Hematopoietic multipotent progenitor cell treated with erythropoietin and hydrocortisone succinate and interleukin-3 and kit ligand, for 4 days (in vitro differentiated cells): ENCODE data around the gene LMOD2.

ENCODE experiments used
- DNase-seq: peaks from one replicate; pipeline ENCODE4 v3.0.0-alpha.2; 2015

LMOD2 gene

GRCh38 chr7:123640583-123640982 lies 15.1 kb upstream of the LMOD2 start:
- no peak for DNase-seq

DNA sequence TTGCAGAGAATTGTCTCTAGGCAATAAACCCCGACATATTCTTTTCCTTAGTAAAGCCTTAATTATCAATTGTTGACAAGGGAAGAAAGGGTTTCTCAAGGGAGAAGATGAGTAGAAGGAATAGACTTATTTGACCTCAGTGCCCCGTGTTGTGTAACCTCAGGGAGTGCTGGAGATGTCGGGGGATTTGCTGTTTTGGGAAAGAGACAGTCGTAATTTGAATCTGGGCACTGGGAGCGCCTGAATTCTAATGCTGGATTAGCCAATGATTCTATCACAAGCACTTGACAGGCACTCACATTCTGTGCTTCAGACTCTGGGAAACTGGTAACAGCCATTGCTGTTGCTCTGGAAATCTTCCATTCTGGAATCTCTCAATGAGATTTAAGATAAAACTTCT lies 13.8 kb upstream of the LMOD2 start:
- DNase-seq: no peak

DNA sequence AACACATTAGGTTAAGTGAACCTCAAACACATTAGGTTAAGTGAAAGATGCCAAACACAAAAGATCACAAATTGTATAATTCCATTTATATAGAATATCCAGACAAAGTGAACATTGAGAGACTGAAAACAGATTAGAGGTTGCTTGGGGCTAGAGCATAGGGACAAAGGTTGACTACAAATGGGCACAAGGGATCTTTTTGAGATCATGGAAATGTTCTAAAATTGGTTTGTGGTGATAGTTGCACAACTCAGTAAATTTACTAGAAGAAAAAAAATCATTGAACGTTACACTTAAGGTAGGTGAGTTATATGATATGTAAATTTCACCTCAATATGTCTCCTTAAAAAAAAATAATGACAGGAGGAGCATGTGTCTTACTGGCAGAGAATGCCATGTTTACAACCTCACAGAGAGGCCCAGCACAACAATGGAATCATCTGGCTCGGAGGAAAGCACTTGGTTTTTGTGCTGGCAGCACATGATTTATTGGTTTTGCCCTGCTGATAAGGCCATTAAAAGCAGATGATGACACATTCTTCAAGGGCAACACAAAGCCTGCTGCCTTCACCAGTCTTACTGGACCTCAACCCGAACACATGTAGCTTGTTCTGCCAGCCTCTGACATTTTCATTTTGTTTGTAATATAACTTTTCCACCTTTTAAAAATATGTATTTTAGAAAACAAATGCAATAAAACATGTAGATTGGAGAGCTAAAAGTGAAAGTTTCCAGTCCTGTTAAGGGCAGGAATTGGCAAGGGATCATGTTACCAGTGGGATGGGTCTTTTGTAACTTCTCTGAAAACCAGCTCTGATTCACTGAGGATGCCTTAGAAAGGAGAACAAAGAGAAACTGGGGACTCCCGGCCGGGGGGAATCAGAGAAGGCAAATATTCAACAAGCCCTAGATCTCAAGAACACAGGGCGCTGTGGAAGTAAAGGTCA lies 11.9 kb upstream of the LMOD2 start:
- DNase-seq: no peak

- no peak for DNase-seq
Measured at GRCh38 chr7:123645516-123645915, 10.2 kb upstream of the LMOD2 start.

- no peak for DNase-seq
Measured at GRCh38 chr7:123647106-123647730, 8.4 kb upstream of the LMOD2 start.

DNA sequence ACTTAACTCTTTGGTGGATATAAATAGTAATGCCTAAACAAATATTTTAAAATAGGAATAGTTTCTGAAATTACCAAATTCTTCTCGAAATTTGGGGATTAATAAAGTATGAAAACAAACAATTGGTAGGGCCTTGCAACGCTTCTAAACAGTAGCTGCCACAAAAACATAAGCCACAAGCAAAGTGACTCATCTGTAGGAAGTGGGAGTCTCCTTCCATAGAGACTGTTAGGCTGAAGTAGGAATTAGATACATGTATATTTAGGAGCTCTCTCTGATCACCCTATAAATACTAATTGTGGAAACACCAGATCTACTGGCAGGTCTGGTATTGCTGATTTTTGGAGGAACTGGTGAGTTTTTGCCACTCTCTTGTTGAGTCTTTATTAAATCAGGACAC lies 5.7 kb upstream of the LMOD2 start:
- DNase-seq: no peak

DNA sequence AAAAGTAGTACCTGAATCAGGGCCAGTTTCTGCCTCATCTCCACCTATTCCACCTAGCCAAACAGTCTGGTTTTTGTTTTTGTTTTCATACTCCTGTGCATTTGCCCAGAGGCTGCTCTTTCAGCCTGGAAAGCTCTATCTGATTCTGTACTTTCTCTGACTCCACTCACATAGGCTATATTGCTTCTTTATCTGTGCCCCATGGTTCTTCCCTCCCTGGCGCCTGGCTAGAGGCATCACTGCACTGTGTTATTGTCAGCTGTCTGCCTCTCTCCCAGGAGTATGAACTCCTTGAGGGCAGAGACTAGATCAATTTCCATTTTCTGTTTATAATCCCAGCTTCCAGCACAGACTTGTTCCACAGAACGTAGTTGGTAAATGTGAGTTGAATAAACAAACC lies 5.1 kb upstream of the LMOD2 start:
- DNase-seq: no peak

DNA sequence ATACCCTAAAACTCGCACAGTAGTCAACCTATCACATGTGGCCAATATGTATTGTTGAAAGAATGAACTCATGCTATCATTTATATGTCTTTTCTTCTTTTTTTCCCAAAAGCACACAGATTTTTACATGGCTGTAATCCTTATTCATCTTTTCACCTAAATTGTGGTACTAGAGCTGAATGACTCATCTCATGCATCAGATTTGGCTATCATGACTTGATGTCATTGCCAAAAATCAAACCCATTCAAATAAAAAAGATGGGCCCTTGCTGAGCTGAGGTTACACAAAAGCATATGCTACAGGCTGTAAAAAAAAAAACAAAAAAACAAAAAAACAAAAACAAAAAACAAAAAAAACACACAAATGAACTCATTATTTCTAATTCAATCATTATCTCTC lies 3.3 kb upstream of the LMOD2 start:
- DNase-seq: no peak

DNA sequence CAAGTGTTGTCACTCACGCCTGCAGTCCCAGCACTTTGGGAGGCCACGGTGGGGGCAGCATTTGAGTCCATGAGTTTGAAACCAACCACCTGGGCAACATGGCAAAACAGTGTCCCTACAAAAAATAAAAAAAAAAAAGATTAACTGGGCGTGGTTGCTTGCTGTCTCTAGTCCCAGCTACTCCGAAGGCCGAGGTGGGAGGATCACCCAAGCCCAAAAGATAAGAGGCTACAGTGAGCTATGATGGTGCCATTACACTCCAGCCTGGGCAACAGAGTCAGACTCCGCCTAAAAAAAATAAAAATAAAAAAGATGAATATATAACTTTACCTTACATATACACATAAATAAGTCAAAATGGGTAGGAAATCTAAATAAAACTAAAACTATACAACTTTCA lies 2.5 kb upstream of the LMOD2 start:
- no peak for DNase-seq

DNA sequence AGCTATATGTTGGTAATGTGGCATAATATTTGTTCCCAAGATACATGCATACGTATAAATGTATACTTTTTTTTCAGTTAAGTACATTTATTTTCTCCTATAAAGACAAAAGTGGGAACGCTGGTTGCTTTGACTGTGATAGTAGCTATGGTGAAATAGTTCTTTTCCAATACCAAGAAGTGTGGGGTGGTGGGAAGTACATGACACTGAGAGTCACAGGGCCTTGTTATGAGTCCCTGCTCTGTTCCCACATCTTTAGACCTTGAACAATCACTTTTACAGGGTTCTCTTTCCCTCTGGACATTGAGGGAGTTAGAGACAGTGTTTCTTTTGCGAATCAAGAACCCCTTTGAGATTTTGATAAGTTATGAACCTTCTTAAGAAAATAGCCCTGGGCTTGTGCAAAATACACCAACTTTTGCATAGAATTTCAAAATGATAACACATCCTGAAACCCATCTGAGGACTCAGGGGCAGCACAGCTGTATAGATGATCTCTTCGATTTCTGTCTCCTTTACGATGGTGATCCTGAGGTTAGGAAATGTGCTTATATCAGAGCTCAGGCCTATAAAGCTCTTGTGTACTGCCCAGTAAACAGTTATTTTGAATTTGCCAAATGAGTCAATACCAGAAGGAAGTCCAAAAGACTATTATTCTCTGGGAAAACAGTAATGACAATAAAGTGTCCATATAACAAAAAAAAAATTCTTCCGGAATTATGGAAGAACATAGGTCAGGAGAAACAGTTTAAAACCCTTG lies 1.1 kb downstream of the LMOD2 start:
- no peak for DNase-seq

- DNase-seq: no peak
Measured at GRCh38 chr7:123657304-123657685, 1.6 kb downstream of the LMOD2 start.

- no peak for DNase-seq
Measured at GRCh38 chr7:123658023-123658422, 2.4 kb downstream of the LMOD2 start.

DNA sequence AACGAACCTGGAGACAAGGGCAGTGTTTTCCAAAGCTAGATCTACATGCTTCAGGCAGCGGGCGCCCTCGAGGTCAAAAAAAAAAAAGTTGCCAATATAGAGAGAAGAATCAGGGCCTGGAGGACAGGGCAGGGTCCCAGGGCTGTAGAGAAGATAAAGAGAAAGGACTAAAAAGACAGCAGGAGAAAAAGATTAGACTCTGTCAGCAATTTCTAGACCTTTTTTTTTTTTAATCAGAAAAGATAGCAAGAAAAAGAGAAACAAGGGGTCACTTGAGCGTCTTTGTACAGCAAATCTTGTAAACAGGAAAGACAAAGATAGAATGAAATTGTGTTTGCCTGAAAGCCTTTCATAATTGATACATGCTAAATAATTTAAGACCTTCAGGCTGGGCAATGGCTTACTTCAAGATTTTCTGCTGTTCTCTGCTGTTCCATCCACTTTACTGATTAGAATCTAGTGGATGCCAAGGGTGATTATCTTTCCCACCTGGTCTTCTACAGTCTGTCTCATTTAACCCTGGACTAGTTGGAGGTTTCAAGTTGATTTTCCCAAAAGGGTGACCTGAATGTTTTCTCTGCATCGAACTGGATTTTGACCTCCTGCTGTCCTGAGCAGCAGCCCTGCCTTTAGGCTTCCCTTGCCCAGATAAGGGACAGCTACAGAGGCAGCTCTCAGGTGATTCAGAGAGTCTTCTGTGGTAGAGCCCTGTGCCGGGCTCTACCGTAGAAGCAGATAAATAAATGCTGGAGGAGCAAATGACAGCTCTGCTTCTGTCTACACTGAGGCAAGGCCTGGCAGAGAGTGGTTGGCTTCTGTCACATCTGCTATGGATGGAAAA lies 5.1 kb downstream of the LMOD2 start:
- DNase-seq: no peak

DNA sequence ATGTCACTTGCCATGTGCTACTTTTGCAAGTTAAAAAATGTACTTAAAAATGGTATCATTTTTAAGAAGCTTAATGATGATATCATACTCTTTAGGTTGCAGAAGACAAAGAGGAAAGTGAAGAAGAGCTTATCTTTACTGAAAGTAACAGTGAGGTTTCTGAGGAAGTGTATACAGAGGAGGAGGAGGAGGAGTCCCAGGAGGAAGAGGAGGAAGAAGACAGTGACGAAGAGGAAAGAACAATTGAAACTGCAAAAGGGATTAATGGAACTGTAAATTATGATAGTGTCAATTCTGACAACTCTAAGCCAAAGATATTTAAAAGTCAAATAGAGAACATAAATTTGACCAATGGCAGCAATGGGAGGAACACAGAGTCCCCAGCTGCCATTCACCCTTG lies 6.1 kb downstream of the LMOD2 start:
- DNase-seq: no peak

- no peak for DNase-seq
Measured at GRCh38 chr7:123662293-123662692, 6.6 kb downstream of the LMOD2 start.

GRCh38 chr7:123662755-123663154 lies 7.1 kb downstream of the LMOD2 start:
- DNase-seq: no peak

- no peak for DNase-seq
Measured at GRCh38 chr7:123663200-123663599, 7.5 kb downstream of the LMOD2 start.

DNA sequence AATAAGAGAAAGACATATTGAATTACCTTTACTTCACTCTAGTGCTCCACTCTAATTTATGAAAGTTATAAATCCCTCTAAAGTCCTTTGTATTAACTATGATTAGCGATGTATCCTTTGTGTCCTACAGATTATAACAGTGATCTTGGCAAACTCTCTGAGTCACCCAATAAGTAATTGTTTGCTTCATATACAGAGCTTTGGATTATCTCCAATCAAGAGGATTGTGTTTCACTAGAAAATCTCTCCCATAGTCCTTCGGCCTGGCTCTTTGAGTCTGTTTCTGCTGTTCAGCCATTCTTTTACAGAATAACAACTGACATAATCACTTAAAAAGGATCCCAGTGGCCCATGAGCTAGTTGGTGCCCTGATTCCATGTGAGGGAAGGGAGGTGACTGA lies 9.5 kb downstream of the LMOD2 start:
- DNase-seq: no peak

DNA sequence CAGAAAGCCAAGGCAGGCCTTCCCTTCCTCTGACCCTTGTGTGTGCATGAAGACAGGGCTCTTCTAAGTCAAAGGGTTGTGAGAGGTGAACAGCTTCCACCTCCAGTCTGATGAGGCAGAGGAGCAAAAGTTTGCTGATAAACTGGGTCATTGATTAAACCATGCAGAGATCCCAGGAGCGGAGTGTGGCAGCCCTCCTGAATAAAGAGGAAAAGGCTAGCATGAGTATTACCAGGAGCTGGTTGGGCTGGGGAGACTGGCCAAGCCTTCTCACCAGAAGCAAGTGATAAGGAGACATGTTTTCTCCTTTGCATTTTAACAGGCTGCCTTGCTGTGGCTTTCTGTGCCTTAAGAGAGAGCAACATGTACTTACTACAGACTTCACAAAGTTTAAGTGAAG lies 10.2 kb downstream of the LMOD2 start:
- DNase-seq: no peak

DNA sequence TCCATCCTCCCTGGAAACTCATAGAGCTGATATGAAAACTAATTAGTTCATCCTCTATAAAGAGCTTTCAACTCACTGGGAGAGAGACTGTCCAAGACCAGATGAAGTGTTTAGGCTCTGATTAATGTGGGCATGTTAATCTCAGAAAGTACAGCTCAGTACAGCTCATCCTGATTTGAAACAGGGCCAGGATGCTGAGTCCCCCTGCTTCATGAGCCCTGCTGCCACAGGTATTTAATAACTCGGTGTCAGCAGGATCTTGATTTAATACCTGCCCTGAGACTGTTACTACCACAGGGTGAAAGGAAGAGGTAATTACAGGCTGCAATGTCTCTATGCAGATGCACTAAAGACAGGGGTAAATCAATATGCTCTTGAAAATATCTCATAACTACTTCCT lies 10.8 kb downstream of the LMOD2 start:
- no peak for DNase-seq

- DNase-seq: no peak
Measured at GRCh38 chr7:123669485-123669884, 13.8 kb downstream of the LMOD2 start.

- no peak for DNase-seq
Measured at GRCh38 chr7:123673137-123673732, 17.6 kb downstream of the LMOD2 start.
